AG04449 (cell line): ENCODE results near the gene SPTBN4.
A peak's percentile ranks its signal among the peaks of the same experiment; 100 is the strongest.

Experiments
- CTCF ChIA-PET: fragments of 350-600 bp; formaldehyde crosslinking; extraction: SDS; loops from one replicate; lab custom pipeline; 2021; ENCODE audit warnings: antibody characterized with exemption; lab: Yijun Ruan, JAX
- POLR2A ChIA-PET: fragments of 400-600, 350-600 bp; formaldehyde crosslinking; extraction: SDS; loops from one replicate; lab custom pipeline; 2020; ENCODE audit warnings: antibody characterized with exemption, inconsistent platforms; lab: Yijun Ruan, JAX
- DNase-seq: peaks from one replicate; pipeline ENCODE4 v3.0.0-alpha.2; 2010; ENCODE audit warnings: low read depth, low spot score
- H3K4me3 ChIP-seq: 2 replicates; pipeline ENCODE4 v1.5.1; 2011; ENCODE audit warnings: low read depth, mild to moderate bottlenecking, control low read depth, low read length
- TF ChIP-seq, protein P1 (sequence below): IDR thresholded peaks from one replicate; pipeline ENCODE4 v1.5.1; 2011; ENCODE audit warnings: mild to moderate bottlenecking, moderate library complexity, low read length, control low read depth, inconsistent platforms; ENCODE audit not compliant: insufficient read depth; ENCODE audit errors: missing control alignments

The SPTBN4 gene

DNA sequence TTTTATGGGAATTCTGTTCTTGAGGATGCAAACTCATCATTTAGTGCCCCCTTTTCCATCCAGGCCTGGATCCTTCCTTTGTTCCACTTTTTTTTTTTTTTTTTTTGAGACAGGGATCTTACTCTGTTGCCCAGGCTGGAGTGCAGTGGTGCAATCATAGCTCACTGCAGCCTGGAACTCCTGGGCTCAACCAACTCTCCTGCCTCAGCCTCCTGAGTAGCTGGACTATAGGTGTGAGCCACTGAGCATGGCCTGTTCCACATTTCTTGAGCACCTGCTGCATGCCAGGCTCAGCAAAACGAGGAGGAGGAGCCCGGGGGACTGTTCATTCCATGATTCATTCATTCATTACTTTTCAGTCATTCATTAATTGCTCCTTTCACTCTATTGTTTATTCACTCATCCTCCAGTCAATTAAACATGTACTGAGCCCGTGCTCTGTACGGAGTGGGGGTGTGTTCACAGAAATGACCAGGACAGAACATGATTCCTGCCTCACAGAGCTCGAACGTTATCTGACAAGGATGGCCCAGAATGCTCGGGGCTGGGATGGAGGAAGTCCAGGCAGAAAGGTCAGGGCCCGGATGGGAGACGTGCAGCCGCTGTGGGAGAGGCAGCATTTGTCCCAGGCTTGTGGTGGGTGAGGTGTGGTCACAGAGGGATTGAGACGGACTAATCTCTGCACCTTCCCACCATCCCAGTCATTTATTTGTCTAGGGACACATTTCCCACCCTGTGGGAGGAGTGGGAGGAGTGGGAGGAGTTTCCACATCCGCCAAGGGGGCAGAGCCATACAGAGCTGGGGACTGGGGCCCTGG lies 58.6 kb downstream of the SPTBN4 start:
- DNase-seq = no peak
- CTCF ChIA-PET = interaction anchor here (1.0 to 4.5 kb wide), 8 partner anchors 9 to 109 kb away, joined by 4 to 28 read pairs (median 6); partner anchors contain the start of gene LTBP4
- H3K4me3 ChIP-seq = no peak overlapping the region
- POLR2A ChIA-PET = no interaction called here
- TF ChIP-seq, protein P1, sequence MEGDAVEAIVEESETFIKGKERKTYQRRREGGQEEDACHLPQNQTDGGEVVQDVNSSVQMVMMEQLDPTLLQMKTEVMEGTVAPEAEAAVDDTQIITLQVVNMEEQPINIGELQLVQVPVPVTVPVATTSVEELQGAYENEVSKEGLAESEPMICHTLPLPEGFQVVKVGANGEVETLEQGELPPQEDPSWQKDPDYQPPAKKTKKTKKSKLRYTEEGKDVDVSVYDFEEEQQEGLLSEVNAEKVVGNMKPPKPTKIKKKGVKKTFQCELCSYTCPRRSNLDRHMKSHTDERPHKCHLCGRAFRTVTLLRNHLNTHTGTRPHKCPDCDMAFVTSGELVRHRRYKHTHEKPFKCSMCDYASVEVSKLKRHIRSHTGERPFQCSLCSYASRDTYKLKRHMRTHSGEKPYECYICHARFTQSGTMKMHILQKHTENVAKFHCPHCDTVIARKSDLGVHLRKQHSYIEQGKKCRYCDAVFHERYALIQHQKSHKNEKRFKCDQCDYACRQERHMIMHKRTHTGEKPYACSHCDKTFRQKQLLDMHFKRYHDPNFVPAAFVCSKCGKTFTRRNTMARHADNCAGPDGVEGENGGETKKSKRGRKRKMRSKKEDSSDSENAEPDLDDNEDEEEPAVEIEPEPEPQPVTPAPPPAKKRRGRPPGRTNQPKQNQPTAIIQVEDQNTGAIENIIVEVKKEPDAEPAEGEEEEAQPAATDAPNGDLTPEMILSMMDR = no peak

DNA sequence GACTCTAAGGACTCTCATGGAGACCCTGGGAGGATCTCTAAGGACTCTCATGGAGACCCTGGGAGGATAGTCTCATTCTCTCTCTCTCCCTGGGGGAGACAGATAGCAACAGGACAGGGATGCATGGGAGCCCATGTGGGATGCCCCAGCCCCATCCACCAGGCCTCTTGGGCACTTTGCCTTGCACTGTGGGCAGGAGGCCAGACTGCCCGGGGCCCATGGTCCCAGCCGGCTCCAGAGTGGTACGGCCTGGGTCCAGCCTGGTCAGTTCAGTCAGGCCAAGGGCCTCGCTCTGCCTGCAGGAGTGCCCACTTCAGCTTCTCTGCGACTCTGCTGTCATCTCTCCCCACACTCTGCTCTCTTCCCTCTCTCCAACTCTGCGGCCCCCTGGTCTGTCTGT lies 61.3 kb downstream of the SPTBN4 start:
- POLR2A ChIA-PET = no interaction called here
- DNase-seq = no peak
- no peak overlapping the region for H3K4me3 ChIP-seq
- CTCF ChIA-PET = interaction anchor here (1.2 to 2.9 kb wide), 4 partner anchors 12 to 107 kb away, joined by 4 to 18 read pairs (median 8); partner anchors contain the start of gene LTBP4
- TF ChIP-seq, protein P1 = no peak

DNA sequence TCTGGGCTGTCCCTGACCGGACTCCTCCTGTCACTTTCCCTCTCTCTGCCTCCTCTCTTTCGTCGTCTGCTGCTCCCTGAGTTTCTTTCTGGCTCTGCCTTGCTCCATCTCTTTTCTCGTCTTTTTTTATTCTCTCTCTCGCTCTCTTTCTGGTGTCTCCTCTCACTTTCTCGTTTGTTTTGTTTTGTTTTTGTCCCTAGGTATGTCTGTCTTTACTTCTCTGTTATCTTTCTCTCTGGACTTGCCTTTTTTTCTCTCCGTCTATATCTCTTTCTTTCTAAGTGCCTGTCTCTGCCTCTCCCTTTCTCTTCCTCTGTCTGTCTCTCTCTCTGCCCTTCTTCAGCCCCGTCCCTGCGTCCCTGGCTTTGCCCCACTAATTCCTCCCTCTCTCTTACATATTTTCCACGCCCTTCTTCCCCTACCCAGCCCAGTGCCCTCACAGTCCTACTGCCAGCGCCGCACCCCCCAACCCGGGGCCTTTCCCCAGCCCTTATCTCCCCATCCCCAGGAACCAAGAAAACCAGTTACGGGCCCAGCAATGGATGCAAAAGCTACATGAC lies 61.8 kb downstream of the SPTBN4 start:
- DNase-seq = no peak
- POLR2A ChIA-PET = no interaction called here
- H3K4me3 ChIP-seq = no peak overlapping the region
- CTCF ChIA-PET = interaction anchor here (0.6 to 2.9 kb wide), 11 partner anchors 10 to 106 kb away, joined by 3 to 18 read pairs (median 4); no protein-coding TSS in a partner anchor
- TF ChIP-seq, protein P1 = no peak

DNA sequence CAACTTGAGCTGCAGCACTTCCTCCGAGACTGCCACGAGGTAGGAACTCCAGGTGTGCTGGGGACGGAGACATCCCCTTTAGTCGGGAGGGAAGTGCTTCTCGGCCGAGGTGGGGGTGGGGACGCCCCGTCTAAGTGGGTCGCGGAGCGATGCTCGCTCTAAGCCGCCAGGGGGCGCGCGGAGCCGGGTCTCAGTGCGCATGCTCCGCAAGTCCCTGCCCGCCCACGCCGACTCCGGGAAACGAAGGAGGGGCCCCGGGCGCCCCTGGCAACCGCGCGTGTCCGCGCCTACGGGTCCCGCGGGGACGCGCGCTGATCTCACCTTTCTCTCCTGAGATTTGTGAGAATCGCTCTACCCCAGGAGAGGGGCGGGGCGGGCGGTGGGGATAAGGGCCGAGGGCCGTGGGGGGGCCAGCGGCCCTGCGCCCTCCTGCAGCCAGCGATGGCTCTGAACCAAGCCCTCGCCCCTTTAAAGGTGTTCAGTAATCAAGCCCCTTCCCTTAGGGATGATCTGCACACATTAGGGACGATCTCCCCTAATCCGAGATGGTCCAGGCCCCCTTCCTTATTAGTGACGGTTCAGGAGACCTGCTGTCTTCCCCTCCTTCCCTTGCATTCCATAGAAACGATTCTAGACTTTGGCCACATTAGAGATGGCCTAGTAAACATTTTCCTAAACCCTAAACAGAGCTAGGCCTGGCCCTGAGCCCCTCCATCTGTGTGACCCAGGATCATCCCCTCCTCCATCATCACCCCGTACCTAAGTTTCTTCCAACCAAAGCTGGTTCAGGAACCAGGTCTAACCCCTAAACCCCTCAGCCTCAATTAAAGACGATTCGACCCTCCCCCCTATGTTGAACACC lies 62.5 kb downstream of the SPTBN4 start:
- POLR2A ChIA-PET = no interaction called here
- H3K4me3 ChIP-seq = peak overlapping the region; percentile 54
- CTCF ChIA-PET = interaction anchor here (0.6 to 2.9 kb wide), 20 partner anchors 11 to 390 kb away, joined by 3 to 18 read pairs (median 4); no protein-coding TSS in a partner anchor
- no peak for DNase-seq
- TF ChIP-seq, protein P1 = peak; percentile 97

DNA sequence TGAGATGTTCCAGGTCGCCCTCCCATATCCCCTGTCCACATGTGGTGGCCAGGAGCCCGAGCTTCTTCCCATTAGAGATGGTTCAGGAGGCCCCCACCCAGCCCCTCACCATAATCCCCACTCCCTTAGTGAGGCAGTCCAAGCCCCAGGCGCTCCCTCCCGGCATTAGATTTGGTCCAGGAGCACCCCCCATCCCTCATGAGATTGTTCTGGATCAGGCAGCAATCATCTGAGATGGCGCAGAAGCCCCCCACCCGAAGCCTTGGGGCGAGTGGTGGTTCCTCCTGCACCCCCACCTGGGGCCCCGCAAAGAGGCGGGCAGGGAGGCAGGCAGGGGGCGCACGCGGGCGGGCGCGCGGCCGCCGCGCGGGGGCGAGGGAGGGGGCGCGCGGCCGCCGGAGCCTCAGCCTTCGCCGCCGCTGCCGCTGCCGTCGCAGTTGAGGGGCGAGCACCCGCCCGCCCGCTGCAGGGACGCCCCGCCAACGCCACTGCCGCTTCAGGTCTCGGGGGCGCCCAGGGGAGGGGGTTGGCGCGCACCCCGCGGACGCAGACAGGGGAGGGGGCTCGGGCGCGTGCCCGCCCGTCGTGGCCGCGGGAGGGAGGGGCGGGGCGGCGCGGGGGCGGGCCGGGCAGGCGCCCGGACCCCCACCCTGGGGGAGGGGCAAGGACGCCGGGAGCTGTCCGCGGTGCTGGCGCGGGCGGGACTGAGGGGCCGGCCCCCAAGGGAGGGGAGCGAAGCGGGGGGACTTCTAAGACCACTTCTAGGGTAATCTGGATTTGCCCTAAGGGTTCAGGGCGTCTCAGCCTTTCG lies 63.5 kb downstream of the SPTBN4 start:
- H3K4me3 ChIP-seq = no peak overlapping the region
- TF ChIP-seq, protein P1 = peak; percentile 12
- CTCF ChIA-PET = interaction anchor here (0.5 to 2.9 kb wide), 16 partner anchors 10 to 391 kb away, joined by 3 to 18 read pairs (median 4); no protein-coding TSS in a partner anchor
- POLR2A ChIA-PET = no interaction called here
- no peak for DNase-seq
